WTC11 (cell line): ENCODE results near the gene MLC1. TPM values are rescaled to one million over a fixed set of nuclear protein-coding genes. Genes with fewer than 3 reads are reported as not detected.

Source experiments
- ATAC-seq: fragments of 200-7000 bp; cut with Tn5 transposase; 2 replicates; pipeline ENCODE4 v1.10.0; 2021; ENCODE audit warnings: mild to moderate bottlenecking, moderate library complexity
- CTCF ChIA-PET: fragments of 300-600 bp; sonication (Branson Sonifier 250); formaldehyde crosslinking; loops from one replicate; lab custom pipeline; 2021; ENCODE audit warnings: antibody characterized with exemption; lab: Charles Lee
- POLR2A ChIA-PET: fragments of 350-600 bp; sonication (Branson Sonifier 250); formaldehyde crosslinking; loops from one replicate; lab custom pipeline; 2021; ENCODE audit warnings: antibody characterized with exemption; lab: Charles Lee
- DNase-seq: peaks from one replicate; pipeline ENCODE4 v3.0.0; 2021; ENCODE audit warnings: low spot score
- H3K27ac Mint-ChIP-seq: 2 replicates; pipeline ENCODE4 v1.8.0; 2021; ENCODE audit warnings: mixed read lengths
- H3K27me3 Mint-ChIP-seq: 2 replicates; pipeline ENCODE4 v1.8.0; 2021; ENCODE audit warnings: low read depth, mild to moderate bottlenecking, moderate library complexity, mixed read lengths
- H3K36me3 Mint-ChIP-seq: 2 replicates; pipeline ENCODE4 v1.8.0; 2021; ENCODE audit warnings: mixed read lengths
- H3K4me1 Mint-ChIP-seq: 2 replicates; pipeline ENCODE4 v1.8.0; 2022; ENCODE audit warnings: mixed read lengths
- H3K4me3 Mint-ChIP-seq: 2 replicates; pipeline ENCODE4 v1.8.0; 2021; ENCODE audit warnings: mild to moderate bottlenecking, moderate library complexity, mixed read lengths
- H3K9me3 Mint-ChIP-seq: 2 replicates; pipeline ENCODE4 v1.8.0; 2021; ENCODE audit warnings: mixed read lengths
- AFF4 ChIP-seq: sonication (generic); formaldehyde crosslinking; IDR thresholded peaks from 2 replicates; pipeline ENCODE4 v1.8.1; 2023; ENCODE audit warnings: mild to moderate bottlenecking, missing genetic modification reagents, borderline replicate concordance
- CREM ChIP-seq: sonication (generic); formaldehyde crosslinking; IDR thresholded peaks from 2 replicates; pipeline ENCODE4 v1.8.1; 2022; ENCODE audit warnings: mild to moderate bottlenecking, missing genetic modification reagents, moderate library complexity
- CTCF ChIP-seq: fragments of 200-600 bp; IDR thresholded peaks from 2 replicates; pipeline ENCODE4 v1.8.0; 2022; ENCODE audit warnings: antibody characterized with exemption
- ESRRA ChIP-seq: sonication (generic); formaldehyde crosslinking; IDR thresholded peaks from 2 replicates; pipeline ENCODE4 v1.8.1; 2022; ENCODE audit warnings: mild to moderate bottlenecking, missing genetic modification reagents, borderline replicate concordance
- JAZF1 ChIP-seq: fragments of 250-450 bp; sonication (Bioruptor Pico); IDR thresholded peaks from 2 replicates; pipeline ENCODE4 v1.9.0; 2021; ENCODE audit warnings: moderate library complexity, mild to moderate bottlenecking, inconsistent platforms
- JUN ChIP-seq: sonication (generic); formaldehyde crosslinking; IDR thresholded peaks from 2 replicates; pipeline ENCODE4 v1.8.0; 2023; ENCODE audit warnings: mild to moderate bottlenecking, missing genetic modification reagents
- KAT7 ChIP-seq: sonication (generic); formaldehyde crosslinking; IDR thresholded peaks from 2 replicates; pipeline ENCODE4 v1.8.1; 2023; ENCODE audit warnings: missing genetic modification reagents, mild to moderate bottlenecking, borderline replicate concordance
- MAX ChIP-seq: sonication (generic); formaldehyde crosslinking; IDR thresholded peaks from 2 replicates; pipeline ENCODE4 v1.8.0; 2022; ENCODE audit warnings: mild to moderate bottlenecking, missing genetic modification reagents
- STAT6 ChIP-seq: sonication (generic); formaldehyde crosslinking; conservative IDR thresholded peaks from 2 replicates; pipeline ENCODE4 v1.8.1; 2023; ENCODE audit warnings: mild to moderate bottlenecking, low read depth, missing genetic modification reagents, moderate library complexity
- ZMAT4 ChIP-seq: fragments of 250-450 bp; sonication (Bioruptor Pico); IDR thresholded peaks from 2 replicates; pipeline ENCODE4 v1.9.0; 2021; ENCODE audit warnings: mild to moderate bottlenecking
- ZNF121 ChIP-seq: sonication (generic); formaldehyde crosslinking; IDR thresholded peaks from 2 replicates; pipeline ENCODE4 v1.8.0; 2023; ENCODE audit warnings: missing genetic modification reagents
- ZSCAN18 ChIP-seq: fragments of 250-450 bp; sonication (Bioruptor Pico); IDR thresholded peaks from 2 replicates; pipeline ENCODE4 v2.1.2; 2022; ENCODE audit warnings: mild to moderate bottlenecking, moderate library complexity
- total RNA-seq: library from RNA; stranded (reverse); gene quantifications from 3 replicates; pipeline ENCODE4 v1.2.3, GENCODE V29; 2021

MLC1 gene
- total RNA-seq, 1 experiment from 2014 or later: 0.13 TPM

- peaks cover 11% of the 10 kb centered on the region for H3K27me3 Mint-ChIP-seq
- no peak for ATAC-seq
- peaks cover 12% of the 10 kb centered on the region for H3K4me1 Mint-ChIP-seq
- H3K36me3 Mint-ChIP-seq: no peaks in the 10 kb centered on the region
- no peak overlapping the region for H3K4me3 Mint-ChIP-seq
- H3K27ac Mint-ChIP-seq: no peak overlapping the region
- no peak for DNase-seq
- ChIA-PET CTCF (interaction anchor here (1.0 kb wide), 1 partner anchor 85 kb away, joined by 3 read pairs; no protein-coding TSS in a partner anchor), POLR2A (no interaction called here)
- H3K9me3 Mint-ChIP-seq: no peaks in the 10 kb centered on the region
- TF ChIP-seq ZMAT4 (CRISPR knock-in tag) (no peak), KAT7 (no peak), JAZF1 (CRISPR knock-in tag) (no peak), STAT6 (CRISPR knock-in tag) (no peak), ESRRA (CRISPR knock-in tag) (no peak), ZSCAN18 (CRISPR knock-in tag) (no peak), CTCF (no peak), AFF4 (CRISPR knock-in tag) (no peak)
These were observed 21.4 kb downstream of the MLC1 start for GRCh38 chr22:50063589-50064393.

- no peaks in the 10 kb centered on the region for H3K9me3 Mint-ChIP-seq
- ChIA-PET CTCF (interaction anchor here (1.0 kb wide), 1 partner anchor 32 kb away, joined by 3 read pairs; no protein-coding TSS in a partner anchor), POLR2A (no interaction called here)
- H3K4me1 Mint-ChIP-seq: peaks cover 12% of the 10 kb centered on the region
- no peak overlapping the region for H3K27ac Mint-ChIP-seq
- no peaks in the 10 kb centered on the region for H3K36me3 Mint-ChIP-seq
- H3K4me3 Mint-ChIP-seq: no peak overlapping the region
- ATAC-seq (no peak), DNase-seq (no peak)
- H3K27me3 Mint-ChIP-seq: peaks cover 15% of the 10 kb centered on the region
- TF ChIP-seq AFF4 (CRISPR knock-in tag): no peak
- TF ChIP-seq ZSCAN18 (CRISPR knock-in tag): no peak
- no peak for TF ChIP-seq MAX (CRISPR knock-in tag)
- no peak for TF ChIP-seq CREM (CRISPR knock-in tag)
- no peak for TF ChIP-seq ZNF121
- TF ChIP-seq CTCF: no peak
- no peak for TF ChIP-seq JUN (CRISPR knock-in tag)
These were observed 22.6 kb downstream of the MLC1 start for GRCh38 chr22:50062509-50063135.
